Effector memory CD8-positive, alpha-beta T cell (primary cell): ENCODE data around the gene CD70.
"Not testable (repeated sequence)": the region's sequence is repeated elsewhere in the genome, so short reads cannot be mapped to it uniquely, and the experiment has no call there.

Experiments
- ATAC-seq: fragments of 150-1000 bp; cut with Tn5 transposase; replicated peaks from 2 replicates; pipeline ENCODE4 v1.10.0; 2021; ENCODE audit warnings: mild to moderate bottlenecking, moderate library complexity
- DNase-seq, 3 experiments: peaks; one replicate each; pipeline ENCODE4 v3.0.0; 2021
- H3K27ac Mint-ChIP-seq, 2 donors: one replicate each; pipeline ENCODE4 v1.8.0; 2022; ENCODE audit warnings: mild to moderate bottlenecking in 2 of 2, mixed read lengths in 2 of 2, moderate library complexity in 2 of 2
- H3K27me3 Mint-ChIP-seq, 2 donors: one replicate each; pipeline ENCODE4 v1.8.0; 2022; ENCODE audit warnings: mixed read lengths in 2 of 2
- H3K36me3 Mint-ChIP-seq: one replicate; pipeline ENCODE4 v1.8.0; 2022; ENCODE audit warnings: mild to moderate bottlenecking, moderate library complexity, mixed read lengths; ENCODE audit not compliant: insufficient read depth
- H3K4me1 Mint-ChIP-seq, 2 donors: one replicate each; pipeline ENCODE4 v1.8.0; 2022; ENCODE audit warnings: low read depth in 2 of 2, mixed read lengths in 2 of 2
- H3K4me3 Mint-ChIP-seq, 2 donors: one replicate each; pipeline ENCODE4 v1.8.0; 2022; ENCODE audit warnings: mild to moderate bottlenecking in 2 of 2, mixed read lengths in 2 of 2, moderate library complexity in 2 of 2
- H3K9me3 Mint-ChIP-seq, 2 donors: one replicate each; pipeline ENCODE4 v1.8.0; 2022; ENCODE audit warnings: mixed read lengths in 2 of 2

Gene CD70

GRCh38 chr19:6573350-6573749 is 17.6 kb downstream of the CD70 start:
- Mint-ChIP-seq H3K27me3 (peaks cover 15 to 25% of the 10 kb centered on the region in 2 donors), H3K27ac (no peak overlapping the region), H3K9me3 (peaks cover 0 to 7% of the 10 kb centered on the region in 2 donors), H3K4me3 (no peak overlapping the region), H3K4me1 (peaks cover 3 to 4% of the 10 kb centered on the region in 2 donors), H3K36me3 (no peaks in the 10 kb centered on the region)
- DNase-seq = no peak
- no peak for ATAC-seq

GRCh38 chr19:6572217-6572616 is 18.7 kb downstream of the CD70 start:
- ATAC-seq (no peak), DNase-seq (no peak)
- H3K9me3 Mint-ChIP-seq = peaks cover 0 to 7% of the 10 kb centered on the region in 2 donors
- no peak overlapping the region for H3K27ac Mint-ChIP-seq
- no peak overlapping the region for H3K4me3 Mint-ChIP-seq
- peaks cover 0 to 1% of the 10 kb centered on the region in 2 donors for H3K4me1 Mint-ChIP-seq
- H3K36me3 Mint-ChIP-seq = no peaks in the 10 kb centered on the region
- H3K27me3 Mint-ChIP-seq = peaks cover 15 to 31% of the 10 kb centered on the region in 2 donors

- H3K4me3 Mint-ChIP-seq = no peak overlapping the region
- ATAC-seq = no peak
- peaks cover 0 to 1% of the 10 kb centered on the region in 2 donors for H3K4me1 Mint-ChIP-seq
- peaks cover 15 to 31% of the 10 kb centered on the region in 2 donors for H3K27me3 Mint-ChIP-seq
- H3K36me3 Mint-ChIP-seq = no peaks in the 10 kb centered on the region
- no peak for DNase-seq
- peaks cover 0 to 7% of the 10 kb centered on the region in 2 donors for H3K9me3 Mint-ChIP-seq
- H3K27ac Mint-ChIP-seq = no peak overlapping the region
These were observed 19.8 kb downstream of the CD70 start for GRCh38 chr19:6571167-6571566.

GRCh38 chr19:6570764-6571163 is 20.2 kb downstream of the CD70 start:
- Mint-ChIP-seq H3K9me3 (peaks cover 0 to 7% of the 10 kb centered on the region in 2 donors), H3K4me3 (no peak overlapping the region), H3K27ac (no peak overlapping the region), H3K27me3 (peaks cover 15 to 31% of the 10 kb centered on the region in 2 donors), H3K36me3 (no peaks in the 10 kb centered on the region), H3K4me1 (peaks cover 0 to 1% of the 10 kb centered on the region in 2 donors)
- DNase-seq = no peak
- no peak for ATAC-seq

- Mint-ChIP-seq H3K27me3 (peaks cover 15 to 31% of the 10 kb centered on the region in 2 donors), H3K36me3 (peaks cover 2% of the 10 kb centered on the region), H3K4me3 (no peak overlapping the region), H3K9me3 (peaks cover 2 to 15% of the 10 kb centered on the region in 2 donors), H3K27ac (no peak overlapping the region), H3K4me1 (peaks cover 0 to 1% of the 10 kb centered on the region in 2 donors)
- no peak for DNase-seq
- ATAC-seq = no peak
These were observed 22.1 kb downstream of the CD70 start for GRCh38 chr19:6568816-6569215.

- Mint-ChIP-seq H3K36me3 (peaks cover 2% of the 10 kb centered on the region), H3K27ac (no peak overlapping the region), H3K4me3 (no peak overlapping the region), H3K27me3 (peaks cover 15 to 33% of the 10 kb centered on the region in 2 donors), H3K9me3 (peaks cover 2 to 15% of the 10 kb centered on the region in 2 donors), H3K4me1 (peaks cover 0 to 1% of the 10 kb centered on the region in 2 donors)
- ATAC-seq (no peak), DNase-seq (no peak)
These were observed 22.9 kb downstream of the CD70 start for GRCh38 chr19:6568010-6568526.

- not testable (repeated sequence) for H3K27ac Mint-ChIP-seq, ATAC-seq, H3K36me3 Mint-ChIP-seq, H3K4me1 Mint-ChIP-seq, H3K4me3 Mint-ChIP-seq, DNase-seq
- Mint-ChIP-seq H3K9me3 (peaks cover 2 to 15% of the 10 kb centered on the region in 2 donors), H3K27me3 (peaks cover 15 to 39% of the 10 kb centered on the region in 2 donors)
These were observed 24.2 kb downstream of the CD70 start for GRCh38 chr19:6566727-6567126.

- H3K4me3 Mint-ChIP-seq = no peak overlapping the region
These were observed 26.6 kb downstream of the CD70 start for GRCh38 chr19:6564393-6564792.

GRCh38 chr19:6562437-6562836 is 28.5 kb downstream of the CD70 start:
- H3K36me3 Mint-ChIP-seq, H3K4me3 Mint-ChIP-seq, H3K27ac Mint-ChIP-seq, H3K27me3 Mint-ChIP-seq, H3K4me1 Mint-ChIP-seq, ATAC-seq, DNase-seq, H3K9me3 Mint-ChIP-seq: not testable (repeated sequence)

More at GRCh38 chr19:6564393-6564792, 26.6 kb downstream of the CD70 start:
- Mint-ChIP-seq H3K4me1 (no peaks in the 10 kb centered on the region), H3K9me3 (peaks cover 2 to 8% of the 10 kb centered on the region in 2 donors), H3K27me3 (peaks cover 0 to 18% of the 10 kb centered on the region in 2 donors), H3K36me3 (peaks cover 2% of the 10 kb centered on the region), H3K27ac (no peak overlapping the region)
- ATAC-seq (no peak), DNase-seq (no peak)

- DNase-seq = no peak
- H3K36me3 Mint-ChIP-seq = no peaks in the 10 kb centered on the region
- no peaks in the 10 kb centered on the region for H3K4me1 Mint-ChIP-seq
- no peak overlapping the region for H3K27ac Mint-ChIP-seq
- H3K4me3 Mint-ChIP-seq = no peak overlapping the region
- H3K27me3 Mint-ChIP-seq = no peaks in the 10 kb centered on the region
- no peaks in the 10 kb centered on the region for H3K9me3 Mint-ChIP-seq
- no peak for ATAC-seq
These were observed 34.3 kb downstream of the CD70 start for GRCh38 chr19:6556480-6557195.

GRCh38 chr19:6556043-6556449 is 34.9 kb downstream of the CD70 start:
- H3K36me3 Mint-ChIP-seq = no peaks in the 10 kb centered on the region
- DNase-seq (no peak), ATAC-seq (no peak)
- no peak overlapping the region for H3K27ac Mint-ChIP-seq
- no peaks in the 10 kb centered on the region for H3K27me3 Mint-ChIP-seq
- no peak overlapping the region for H3K4me3 Mint-ChIP-seq
- H3K4me1 Mint-ChIP-seq = no peaks in the 10 kb centered on the region
- no peaks in the 10 kb centered on the region for H3K9me3 Mint-ChIP-seq

- ATAC-seq (peak; percentile 98), DNase-seq (peak; percentile 65 to 71 (median 67))
- H3K9me3 Mint-ChIP-seq = no peaks in the 10 kb centered on the region
- no peaks in the 10 kb centered on the region for H3K36me3 Mint-ChIP-seq
- H3K4me1 Mint-ChIP-seq = peaks cover 3 to 6% of the 10 kb centered on the region in 2 donors
- peak overlapping the region in 1 of 2 donors; percentile 65 for H3K27ac Mint-ChIP-seq
- no peaks in the 10 kb centered on the region for H3K27me3 Mint-ChIP-seq
- peak overlapping the region; percentile 56 to 61 for H3K4me3 Mint-ChIP-seq
These were observed 39.1 kb downstream of the CD70 start for GRCh38 chr19:6551607-6552450.

- DNase-seq (no peak), ATAC-seq (no peak)
- H3K36me3 Mint-ChIP-seq = no peaks in the 10 kb centered on the region
- peaks cover 3 to 7% of the 10 kb centered on the region in 2 donors for H3K4me1 Mint-ChIP-seq
- H3K27me3 Mint-ChIP-seq = no peaks in the 10 kb centered on the region
- H3K27ac Mint-ChIP-seq = peak overlapping the region in 1 of 2 donors; percentile 55
- H3K4me3 Mint-ChIP-seq = no peak overlapping the region
- H3K9me3 Mint-ChIP-seq = no peaks in the 10 kb centered on the region
These were observed 39.9 kb downstream of the CD70 start for GRCh38 chr19:6551091-6551490.
